Measurements from ENCODE around the gene SYCE1. TPM values are rescaled to one million over a fixed set of nuclear protein-coding genes. Genes with fewer than 3 reads are reported as not detected.
"Not testable (repeated sequence)": the region's sequence is repeated elsewhere in the genome, so short reads cannot be mapped to it uniquely, and the experiment has no call there.

The SYCE1 gene
- total RNA-seq, 1 donor from 2014 or later: 0.44 TPM

GRCh38 chr10:133600657-133601056 is 35.3 kb upstream of the SYCE1 start:
- intact Hi-C loops (cut with micrococcal nuclease): no loop called here
- Histone ChIP-seq H3K4me1 (no peaks in the 10 kb centered on the region), H3K4me3 (no peak overlapping the region), H3K27ac (replicated peaks) (no peak overlapping the region), H3K36me3 (no peaks in the 10 kb centered on the region), H3K27me3 (ENCODE audit: low read depth) (peaks cover 100% of the 10 kb centered on the region), H3K9me3 (replicated peaks) (no peaks in the 10 kb centered on the region)
- TF ChIP-seq CTCF (IDR thresholded peaks at IDR 0.05; ENCODE audit: borderline replicate concordance): no peak
- no peak for DNase-seq

DNA sequence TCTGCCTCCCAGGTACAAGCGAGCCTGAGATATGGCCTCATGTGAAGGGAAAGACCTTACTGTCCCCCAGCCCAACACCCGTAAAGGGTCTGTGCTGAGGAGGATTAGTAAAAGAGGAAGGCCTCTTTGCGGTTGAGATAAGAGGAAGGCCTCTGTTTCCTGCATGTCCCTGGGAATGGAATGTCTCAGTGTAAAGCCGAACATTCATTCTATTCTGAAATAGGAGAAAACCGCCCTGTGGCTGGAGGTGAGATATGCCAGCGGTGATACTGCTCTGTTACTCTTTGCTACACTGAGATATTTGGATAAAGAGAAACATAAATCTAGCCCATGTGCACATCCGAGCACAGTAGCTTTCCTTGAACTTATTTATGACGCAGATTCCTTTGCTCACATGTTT is 34.5 kb upstream of the SYCE1 start:
- H3K9me3 ChIP-seq (replicated peaks); H3K4me1 ChIP-seq; H3K27ac ChIP-seq (replicated peaks); intact Hi-C loops (cut with micrococcal nuclease); DNase-seq; H3K36me3 ChIP-seq; H3K4me3 ChIP-seq: not testable (repeated sequence)
- peaks cover 97% of the 10 kb centered on the region for H3K27me3 ChIP-seq (ENCODE audit: low read depth)

- no peak for TF ChIP-seq CTCF (IDR thresholded peaks at IDR 0.05; ENCODE audit: borderline replicate concordance)
- intact Hi-C loops (cut with micrococcal nuclease): no loop called here
Observed at GRCh38 chr10:133592716-133593115, 27.3 kb upstream of the SYCE1 start.

DNA sequence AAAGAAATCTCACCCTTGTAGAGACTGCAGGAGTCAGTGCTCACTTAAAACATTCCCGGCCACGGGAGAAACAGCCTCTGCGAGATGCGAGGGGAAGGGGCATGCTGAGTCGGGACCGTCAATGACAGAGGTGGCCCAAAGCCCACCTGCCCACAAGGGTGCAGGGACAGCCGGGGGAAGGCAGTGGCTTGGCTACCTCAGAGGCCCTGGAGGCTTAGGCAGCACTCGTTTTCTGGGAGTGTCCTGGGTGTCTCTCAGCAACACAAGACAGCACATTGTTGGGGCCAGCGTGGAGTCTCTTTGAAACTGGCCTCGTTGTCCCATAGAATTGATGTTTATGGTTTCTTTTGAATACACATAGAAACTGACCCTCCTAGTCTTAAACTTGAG is 25.6 kb upstream of the SYCE1 start:
- no peaks in the 10 kb centered on the region for H3K36me3 ChIP-seq
- H3K27ac ChIP-seq (replicated peaks): no peak overlapping the region

More at GRCh38 chr10:133592716-133593115, 27.3 kb upstream of the SYCE1 start:
- no peaks in the 10 kb centered on the region for H3K4me1 ChIP-seq
- H3K36me3 ChIP-seq: no peaks in the 10 kb centered on the region
- no peak overlapping the region for H3K4me3 ChIP-seq
- no peaks in the 10 kb centered on the region for H3K9me3 ChIP-seq (replicated peaks)
- H3K27me3 ChIP-seq (ENCODE audit: low read depth): peaks cover 95% of the 10 kb centered on the region
- no peak for DNase-seq
- no peak overlapping the region for H3K27ac ChIP-seq (replicated peaks)

DNA sequence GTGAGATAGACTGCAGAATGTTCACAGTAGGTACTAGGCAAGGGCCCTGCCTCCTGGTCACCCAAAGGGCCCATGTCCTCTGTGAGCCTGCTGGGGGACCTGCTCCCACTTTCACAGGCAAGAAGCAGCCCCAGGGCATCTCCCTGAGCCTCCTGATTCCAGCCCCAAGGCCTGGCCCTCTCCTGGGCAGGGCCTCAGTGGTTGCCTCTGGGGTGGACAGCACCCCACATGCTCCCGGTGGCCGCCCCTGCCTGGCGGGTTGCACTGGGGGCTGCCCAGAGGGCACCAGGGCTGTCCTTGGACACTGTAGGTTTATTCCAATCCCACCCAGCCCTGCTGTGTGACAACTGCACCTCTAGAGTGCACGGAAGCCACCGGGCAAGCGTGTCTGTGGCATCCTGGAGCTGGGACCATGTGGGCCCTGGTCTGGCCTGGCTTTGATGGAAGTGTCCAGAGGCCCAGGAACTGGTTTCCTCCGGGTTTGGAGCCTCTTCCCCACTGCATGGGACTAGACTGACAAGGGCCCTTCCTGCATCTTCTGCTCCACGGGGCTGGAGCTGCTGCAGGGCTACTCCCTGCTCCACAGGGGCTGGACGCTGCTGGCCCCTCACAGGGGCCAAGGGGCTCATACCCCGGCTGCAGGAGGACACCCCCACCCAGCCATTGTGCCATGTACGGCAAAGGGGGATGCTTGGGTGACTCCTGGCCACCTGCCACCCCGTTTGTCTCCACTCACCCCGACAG is 25.0 kb upstream of the SYCE1 start:
- Histone ChIP-seq H3K4me1 (no peaks in the 10 kb centered on the region), H3K4me3 (no peak overlapping the region), H3K9me3 (replicated peaks) (peaks cover 2% of the 10 kb centered on the region), H3K36me3 (no peaks in the 10 kb centered on the region), H3K27ac (replicated peaks) (no peak overlapping the region), H3K27me3 (ENCODE audit: low read depth) (peaks cover 82% of the 10 kb centered on the region)
- no peak for DNase-seq
- intact Hi-C loops (cut with micrococcal nuclease): no loop called here
- TF ChIP-seq CTCF (IDR thresholded peaks at IDR 0.05; ENCODE audit: borderline replicate concordance): no peak

More for the DNA sequence above, 25.6 kb upstream of the SYCE1 start:
- no peak overlapping the region for H3K4me3 ChIP-seq
- H3K27me3 ChIP-seq (ENCODE audit: low read depth): peaks cover 88% of the 10 kb centered on the region
- TF ChIP-seq CTCF (IDR thresholded peaks at IDR 0.05; ENCODE audit: borderline replicate concordance): no peak
- H3K9me3 ChIP-seq (replicated peaks): no peaks in the 10 kb centered on the region
- H3K4me1 ChIP-seq: no peaks in the 10 kb centered on the region
- no peak for DNase-seq
- intact Hi-C loops (cut with micrococcal nuclease): no loop called here

GRCh38 chr10:133577037-133577436 is 11.7 kb upstream of the SYCE1 start:
- H3K27ac ChIP-seq (replicated peaks); H3K4me3 ChIP-seq; H3K36me3 ChIP-seq; intact Hi-C loops (cut with micrococcal nuclease); DNase-seq; H3K4me1 ChIP-seq: not testable (repeated sequence)
- peaks cover 42% of the 10 kb centered on the region for H3K9me3 ChIP-seq (replicated peaks)
- H3K27me3 ChIP-seq (ENCODE audit: low read depth): peaks cover 16% of the 10 kb centered on the region

DNA sequence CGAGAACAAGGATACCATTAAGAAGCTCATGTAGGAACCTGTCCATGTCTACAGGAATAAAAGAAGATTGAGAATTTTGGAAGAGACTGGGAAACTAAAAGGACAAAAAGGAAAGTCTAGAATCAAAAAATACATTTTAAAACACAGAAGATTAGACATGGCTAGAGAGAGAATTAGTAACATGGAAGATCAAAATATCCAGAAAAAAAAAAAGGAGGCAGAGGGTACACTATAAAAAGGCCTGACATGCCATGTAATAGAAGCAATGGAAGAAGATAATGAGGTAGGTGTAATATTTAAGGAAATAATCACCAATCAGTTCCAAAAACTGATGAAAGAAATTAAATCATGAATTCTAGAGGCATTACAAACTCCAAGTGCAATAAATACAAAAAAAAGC is 8.1 kb upstream of the SYCE1 start:
- intact Hi-C loops (cut with micrococcal nuclease); H3K4me1 ChIP-seq; H3K27ac ChIP-seq (replicated peaks); H3K4me3 ChIP-seq; H3K36me3 ChIP-seq; H3K27me3 ChIP-seq (ENCODE audit: low read depth); DNase-seq: not testable (repeated sequence)
- peaks cover 24% of the 10 kb centered on the region for H3K9me3 ChIP-seq (replicated peaks)

DNA sequence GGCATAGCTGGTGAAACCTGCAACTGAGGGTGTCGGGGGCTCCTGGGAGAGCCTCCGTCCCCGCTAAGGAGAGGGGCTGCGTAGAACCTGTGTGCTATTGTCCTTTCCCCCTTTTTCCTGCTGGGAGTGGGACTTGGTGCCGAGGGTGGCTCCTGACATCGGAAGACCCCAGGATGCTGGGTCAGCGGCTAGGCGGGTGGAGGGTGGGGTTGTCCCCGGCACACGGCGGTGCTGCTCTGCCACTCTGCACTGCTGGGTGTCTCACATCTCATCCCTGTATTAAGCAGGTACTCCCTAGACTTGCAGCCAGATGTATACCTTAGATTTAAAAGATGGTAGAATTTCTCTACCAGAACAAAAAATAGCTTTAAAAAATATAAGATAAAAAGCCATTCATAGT is 6.7 kb upstream of the SYCE1 start:
- H3K36me3 ChIP-seq; H3K4me3 ChIP-seq; DNase-seq; H3K27ac ChIP-seq (replicated peaks); intact Hi-C loops (cut with micrococcal nuclease); H3K4me1 ChIP-seq: not testable (repeated sequence)
- Histone ChIP-seq H3K27me3 (ENCODE audit: low read depth) (peaks cover 16% of the 10 kb centered on the region), H3K9me3 (replicated peaks) (peaks cover 22% of the 10 kb centered on the region)

- H3K36me3 ChIP-seq; intact Hi-C loops (cut with micrococcal nuclease); DNase-seq; H3K27ac ChIP-seq (replicated peaks); H3K4me1 ChIP-seq; H3K4me3 ChIP-seq: not testable (repeated sequence)
- H3K9me3 ChIP-seq (replicated peaks): peaks cover 34% of the 10 kb centered on the region
- peaks cover 39% of the 10 kb centered on the region for H3K27me3 ChIP-seq (ENCODE audit: low read depth)
Observed at GRCh38 chr10:133569801-133570200, 4.4 kb upstream of the SYCE1 start.
